IPS-18a (cell line): ENCODE results near the gene TEX261.
"Not testable (repeated sequence)": the region's sequence is repeated elsewhere in the genome, so short reads cannot be mapped to it uniquely, and the experiment has no call there.

Source experiments
- H3K27ac ChIP-seq: one replicate; pipeline ENCODE4 v1.5.1; 2013; ENCODE audit warnings: low read length
- H3K27me3 ChIP-seq: one replicate; pipeline ENCODE4 v1.6.1; 2013; ENCODE audit warnings: mild to moderate bottlenecking, low read length; ENCODE audit not compliant: control insufficient read depth, insufficient read depth
- H3K36me3 ChIP-seq: one replicate; pipeline ENCODE4 v1.6.1; 2013; ENCODE audit warnings: low read depth, low read length; ENCODE audit not compliant: control insufficient read depth
- H3K4me1 ChIP-seq: one replicate; pipeline ENCODE4 v1.6.1; 2013; ENCODE audit warnings: low read depth, low read length; ENCODE audit not compliant: control insufficient read depth
- H3K4me3 ChIP-seq: one replicate; pipeline ENCODE4 v1.5.1; 2013; ENCODE audit warnings: low read length
- H3K9ac ChIP-seq: one replicate; pipeline ENCODE4 v1.6.1; 2013; ENCODE audit warnings: mild to moderate bottlenecking, low read length, moderate library complexity
- H3K9me3 ChIP-seq: one replicate; pipeline ENCODE4 v1.6.1; 2013; ENCODE audit warnings: low read depth, low read length; ENCODE audit not compliant: control insufficient read depth

The TEX261 gene

DNA sequence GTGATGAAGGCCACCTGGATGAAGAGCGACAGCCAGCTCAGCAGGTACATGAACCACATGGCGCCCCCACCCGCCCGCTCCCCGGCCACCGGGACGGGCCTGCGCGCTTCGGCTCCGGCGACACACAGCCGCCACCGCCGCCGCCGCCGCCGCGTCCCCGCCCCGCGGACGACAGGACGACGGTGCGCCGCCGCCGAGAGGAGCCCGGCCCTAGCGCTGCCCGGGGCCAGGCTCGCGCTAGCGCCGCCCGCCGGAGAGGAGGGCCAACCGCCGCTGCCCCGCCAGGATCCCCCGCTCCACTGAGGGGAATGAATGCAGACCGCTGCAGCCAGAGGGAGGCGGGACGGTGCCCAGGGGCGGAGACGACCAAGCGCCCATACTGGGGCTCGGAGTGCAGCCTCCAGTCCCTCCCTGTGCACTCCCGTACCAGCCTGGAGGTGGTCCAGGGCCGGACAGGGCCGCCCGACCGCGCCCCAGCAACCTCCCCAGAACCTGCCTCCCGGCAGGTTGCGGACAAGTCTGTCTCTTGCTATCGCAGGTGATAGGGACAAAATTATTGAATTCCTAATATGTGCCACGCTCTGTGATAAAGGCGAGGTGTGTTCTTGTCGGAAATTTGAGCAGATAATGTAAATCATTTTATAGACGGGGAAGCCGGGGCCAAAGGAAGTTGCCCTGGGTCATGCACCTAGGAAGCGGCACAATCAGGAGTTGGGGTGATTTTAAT, at the start of gene TEX261:
TEX261 (minus strand) TSS at position 175 of the 727 bp plus-strand sequence; CDS start at position 59, 116 bp downstream.
- H3K4me1 ChIP-seq, result peaks cover 5% of the 10 kb centered on the region
- H3K36me3 ChIP-seq, result peaks cover 2% of the 10 kb centered on the region
- no peaks in the 10 kb centered on the region for H3K9me3 ChIP-seq
- H3K9ac ChIP-seq, result peak within 1 kb of the TSS; percentile 55
- no peak within 1 kb of the TSS for H3K27ac ChIP-seq
- H3K4me3 ChIP-seq, result peak within 1 kb of the TSS; percentile 86
- H3K27me3 ChIP-seq, result peaks cover 30% of the 10 kb centered on the region

DNA sequence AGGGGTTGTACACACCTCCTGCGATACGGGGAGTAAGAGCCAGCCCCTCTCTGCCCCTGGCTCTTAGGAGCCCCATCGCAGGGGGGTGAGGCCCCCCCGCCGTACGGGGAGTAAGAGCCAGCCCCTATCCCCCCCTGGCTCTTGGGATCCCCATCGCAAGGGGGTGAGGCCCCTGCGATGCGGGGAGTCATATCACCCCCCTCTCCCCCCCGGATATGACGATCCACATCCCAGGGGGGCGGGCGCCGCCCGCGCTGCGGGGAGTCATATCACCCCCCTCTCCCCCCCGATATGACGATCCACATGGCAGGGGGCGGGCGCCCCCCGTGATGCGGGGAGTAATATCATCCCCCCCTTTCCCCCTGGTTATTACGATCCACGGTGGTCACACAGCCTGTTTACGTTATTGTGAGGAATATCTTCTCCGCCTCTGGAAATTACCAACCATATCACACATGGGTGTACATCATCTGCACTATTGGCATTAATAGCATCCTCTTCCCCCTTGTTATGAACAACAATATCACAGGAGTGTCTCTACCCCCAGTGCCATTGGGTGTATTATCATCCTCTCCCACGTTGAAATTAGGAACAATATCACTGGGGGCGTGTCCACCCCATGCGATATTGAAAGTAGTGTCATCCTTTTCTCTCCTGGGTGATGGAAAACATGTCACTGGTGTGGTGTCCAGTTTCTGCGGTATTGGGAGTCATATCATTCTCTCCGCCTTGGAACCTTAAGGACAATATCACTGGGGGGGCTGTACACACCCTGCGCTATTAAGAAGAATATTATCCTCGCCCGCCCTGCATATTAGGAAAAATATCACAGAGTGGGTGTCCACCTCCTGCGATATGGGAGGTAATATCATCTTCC, 49.1 kb upstream of the TEX261 start:
- Histone ChIP-seq H3K36me3 (no peaks in the 10 kb centered on the region), H3K4me3 (no peak overlapping the region), H3K27ac (no peak overlapping the region), H3K9ac (no peak overlapping the region), H3K4me1 (no peaks in the 10 kb centered on the region), H3K27me3 (no peaks in the 10 kb centered on the region), H3K9me3 (no peaks in the 10 kb centered on the region)

DNA sequence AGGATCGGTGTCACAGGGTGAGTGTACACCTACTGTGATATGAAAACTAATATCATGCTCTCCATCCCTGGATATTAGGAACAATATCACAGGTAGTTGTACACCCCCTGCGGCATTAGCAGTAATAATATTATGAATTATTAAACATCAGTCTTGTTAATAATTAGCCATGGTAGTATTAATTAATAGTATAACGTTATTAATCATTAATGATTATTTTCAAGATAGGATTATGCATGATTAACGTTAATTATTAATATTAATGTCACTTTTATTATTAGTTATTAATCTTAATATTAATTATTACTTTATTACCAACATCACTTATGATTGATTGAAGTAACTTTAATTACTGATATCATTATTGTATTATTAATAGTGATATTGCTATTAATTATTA, 47.6 kb upstream of the TEX261 start:
- no peaks in the 10 kb centered on the region for H3K9me3 ChIP-seq
- no peaks in the 10 kb centered on the region for H3K36me3 ChIP-seq
- no peak overlapping the region for H3K4me3 ChIP-seq
- no peak overlapping the region for H3K9ac ChIP-seq
- no peak overlapping the region for H3K27ac ChIP-seq
- H3K27me3 ChIP-seq, result no peaks in the 10 kb centered on the region
- H3K4me1 ChIP-seq, result no peaks in the 10 kb centered on the region

DNA sequence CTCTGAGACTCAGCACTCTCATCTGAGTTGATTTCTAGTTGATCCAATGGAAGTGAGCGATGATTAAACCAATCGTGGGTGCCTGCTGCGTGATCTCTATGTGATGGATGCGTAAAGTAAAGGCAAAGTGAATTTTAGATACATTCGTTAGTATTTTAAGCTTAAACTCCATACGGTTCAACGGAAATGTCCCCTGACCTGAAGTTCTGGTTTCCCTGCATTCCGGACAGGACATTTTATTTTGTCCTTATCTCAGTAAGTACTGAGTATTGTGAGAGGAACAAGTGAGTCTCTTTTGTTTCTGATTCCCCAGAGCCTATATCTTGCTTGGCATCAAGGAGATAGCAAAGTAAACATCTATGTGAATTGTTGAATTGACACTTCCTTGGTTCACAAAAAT, 41.6 kb upstream of the TEX261 start:
- not testable (repeated sequence) for H3K9me3 ChIP-seq, H3K27ac ChIP-seq, H3K4me1 ChIP-seq, H3K36me3 ChIP-seq, H3K9ac ChIP-seq, H3K27me3 ChIP-seq, H3K4me3 ChIP-seq

- H3K27me3 ChIP-seq, H3K4me1 ChIP-seq, H3K9me3 ChIP-seq, H3K36me3 ChIP-seq, H3K27ac ChIP-seq, H3K9ac ChIP-seq, H3K4me3 ChIP-seq: not testable (repeated sequence)
Measured at GRCh38 chr2:71023553-71024243, 29.0 kb upstream of the TEX261 start.

DNA sequence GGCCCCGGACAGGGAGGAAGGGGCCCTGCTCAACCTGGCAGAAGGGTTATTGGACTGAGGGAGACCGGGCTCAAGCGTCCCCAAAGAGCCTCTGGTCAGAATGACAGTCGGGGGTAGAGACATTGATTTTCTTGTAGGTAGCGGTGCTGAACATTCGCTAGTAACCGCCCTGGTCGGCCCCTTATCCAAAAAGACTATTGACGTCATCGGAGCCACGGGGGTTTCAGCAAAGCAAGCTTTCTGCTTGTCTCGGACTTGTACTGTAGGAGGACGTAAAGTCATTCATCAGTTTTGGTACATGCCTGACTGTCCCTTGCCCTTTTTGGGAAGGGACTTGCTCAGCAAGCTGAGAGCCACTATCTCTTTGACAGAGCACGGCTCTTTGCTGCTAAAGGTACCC, 26.7 kb upstream of the TEX261 start:
- H3K9ac ChIP-seq, H3K9me3 ChIP-seq, H3K27me3 ChIP-seq, H3K36me3 ChIP-seq, H3K4me1 ChIP-seq, H3K4me3 ChIP-seq, H3K27ac ChIP-seq: not testable (repeated sequence)

GRCh38 chr2:71019989-71020388, 25.3 kb upstream of the TEX261 start:
- H3K4me3 ChIP-seq, H3K27me3 ChIP-seq, H3K36me3 ChIP-seq, H3K9me3 ChIP-seq, H3K4me1 ChIP-seq, H3K27ac ChIP-seq, H3K9ac ChIP-seq: not testable (repeated sequence)

GRCh38 chr2:71018625-71019024, 24.0 kb upstream of the TEX261 start:
- Histone ChIP-seq H3K4me3 (no peak overlapping the region), H3K27ac (no peak overlapping the region), H3K9me3 (no peaks in the 10 kb centered on the region), H3K36me3 (no peaks in the 10 kb centered on the region), H3K4me1 (no peaks in the 10 kb centered on the region), H3K9ac (no peak overlapping the region), H3K27me3 (no peaks in the 10 kb centered on the region)

- not testable (repeated sequence) for H3K4me1 ChIP-seq, H3K4me3 ChIP-seq, H3K27ac ChIP-seq, H3K36me3 ChIP-seq, H3K9ac ChIP-seq, H3K27me3 ChIP-seq, H3K9me3 ChIP-seq
Measured at GRCh38 chr2:71011786-71012185, 17.1 kb upstream of the TEX261 start.

GRCh38 chr2:71008342-71008741, 13.7 kb upstream of the TEX261 start:
- Histone ChIP-seq H3K36me3 (no peaks in the 10 kb centered on the region), H3K4me3 (no peak overlapping the region), H3K27me3 (no peaks in the 10 kb centered on the region), H3K27ac (no peak overlapping the region), H3K9me3 (no peaks in the 10 kb centered on the region), H3K9ac (no peak overlapping the region), H3K4me1 (no peaks in the 10 kb centered on the region)

DNA sequence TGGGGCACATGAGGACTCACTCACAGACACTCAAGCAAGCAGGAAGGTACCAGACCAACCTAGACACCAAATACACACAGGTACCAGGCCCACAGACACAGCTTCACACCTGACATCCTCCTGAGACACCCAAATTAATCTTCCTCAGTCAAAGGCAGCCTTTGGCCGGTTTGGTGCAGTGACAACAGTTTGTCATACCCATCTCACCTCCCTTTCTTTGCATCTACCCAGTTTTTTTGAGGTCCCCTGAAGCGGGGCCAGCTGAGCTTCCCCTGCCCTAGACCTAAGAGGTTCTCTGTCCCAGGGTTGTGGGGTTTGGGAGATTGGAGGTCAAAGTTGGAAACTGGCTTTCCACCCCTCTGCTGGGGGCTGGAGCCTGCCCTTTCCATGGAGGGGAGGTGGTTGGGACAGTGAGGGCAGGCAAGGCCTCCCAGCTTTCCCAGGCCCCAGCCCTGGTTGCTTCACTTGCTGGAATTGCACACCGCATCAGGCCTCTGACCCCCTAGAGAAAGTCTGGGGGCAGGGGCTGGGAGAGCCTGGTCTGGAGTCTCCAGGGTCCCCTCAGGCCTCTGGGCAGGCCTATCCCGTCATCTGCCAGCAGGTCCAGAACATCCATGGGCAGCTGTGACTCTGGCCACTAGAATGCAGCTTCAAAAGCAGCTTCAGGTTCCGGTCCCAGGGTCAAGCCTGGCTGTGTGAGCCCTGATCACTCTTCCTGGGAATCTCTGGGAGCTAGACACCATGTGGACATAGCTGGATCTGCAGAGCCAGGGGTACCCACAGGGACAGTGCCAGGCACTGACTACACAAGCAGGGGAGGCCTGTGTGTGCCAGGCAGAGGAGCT, 12.5 kb upstream of the TEX261 start:
- Histone ChIP-seq H3K9ac (no peak overlapping the region), H3K4me1 (peaks cover 4% of the 10 kb centered on the region), H3K36me3 (no peaks in the 10 kb centered on the region), H3K27me3 (no peaks in the 10 kb centered on the region), H3K4me3 (no peak overlapping the region), H3K9me3 (no peaks in the 10 kb centered on the region), H3K27ac (no peak overlapping the region)
